Activated B cell treated with CpG ODN at 0.5 μM for 24 hours (primary cell): Measurements from ENCODE around the gene EP400. TPM values are rescaled to one million over a fixed set of nuclear protein-coding genes. Genes with fewer than 3 reads are reported as not detected.

Source experiments
- ATAC-seq: fragments of 200-7000 bp; cut with Tn5 transposase; one replicate; pipeline ENCODE4 v1.10.0; 2021; ENCODE audit warnings: low read depth, mild to moderate bottlenecking, moderate library complexity
- CTCF ChIA-PET: fragments of 350-600 bp; sonication (Branson Sonifier 250); formaldehyde crosslinking; loops from one replicate; lab custom pipeline; 2021; ENCODE audit warnings: antibody characterized with exemption; lab: Charles Lee
- POLR2A ChIA-PET: fragments of 350-600 bp; sonication (Branson Sonifier 250); formaldehyde crosslinking; loops from one replicate; lab custom pipeline; 2021; ENCODE audit warnings: antibody characterized with exemption; lab: Charles Lee
- DNase-seq: peaks from one replicate; pipeline ENCODE4 v3.0.0; 2022
- H3K27ac Mint-ChIP-seq: one replicate; pipeline ENCODE4 v1.8.0; 2020; ENCODE audit warnings: mixed read lengths
- H3K27me3 Mint-ChIP-seq: one replicate; pipeline ENCODE4 v1.8.0; 2021; ENCODE audit warnings: mixed read lengths
- H3K36me3 Mint-ChIP-seq: one replicate; pipeline ENCODE4 v1.8.0; 2021; ENCODE audit warnings: low read depth, mixed read lengths
- H3K4me1 Mint-ChIP-seq: one replicate; pipeline ENCODE4 v1.8.0; 2021; ENCODE audit warnings: mixed read lengths
- H3K4me3 Mint-ChIP-seq: one replicate; pipeline ENCODE4 v1.8.0; 2020; ENCODE audit warnings: mild to moderate bottlenecking, mixed read lengths
- H3K9me3 Mint-ChIP-seq: one replicate; pipeline ENCODE4 v1.8.0; 2020; ENCODE audit warnings: mixed read lengths
- CTCF ChIP-seq: fragments of 200-600 bp; IDR thresholded peaks from one replicate; pipeline ENCODE4 v1.8.0; 2022; ENCODE audit warnings: antibody characterized with exemption, mild to moderate bottlenecking
- intact Hi-C: fragments of 100-400 bp; cut with micrococcal nuclease; formaldehyde crosslinking; loops from one replicate; pipeline ENCODE4 v1.15.1; 2024
- total RNA-seq: library from RNA; stranded (reverse); gene quantifications from 2 replicates; pipeline ENCODE4 v1.2.3, GENCODE V29; 2022

EP400 gene
- total RNA-seq, 1 donor from 2014 or later, result 65.6 TPM

- intact Hi-C loops, result no loop called here
- POLR2A ChIA-PET, result no interaction called here
- H3K4me3 Mint-ChIP-seq, result no peak overlapping the region
- no peak for DNase-seq
- no peak overlapping the region for H3K27ac Mint-ChIP-seq
- peaks cover 52% of the 10 kb centered on the region for H3K4me1 Mint-ChIP-seq
- no peak for ATAC-seq
- CTCF ChIA-PET, result no interaction called here
- H3K36me3 Mint-ChIP-seq, result peaks cover 50% of the 10 kb centered on the region
- no peaks in the 10 kb centered on the region for H3K27me3 Mint-ChIP-seq
- H3K9me3 Mint-ChIP-seq, result no peaks in the 10 kb centered on the region
- no peak for TF ChIP-seq CTCF
These were observed 13.6 kb downstream of the EP400 start for GRCh38 chr12:131963381-131963780.

GRCh38 chr12:131965073-131965472 is 15.3 kb downstream of the EP400 start:
- H3K4me1 Mint-ChIP-seq, result peaks cover 53% of the 10 kb centered on the region
- ChIA-PET POLR2A (no interaction called here), CTCF (no interaction called here)
- H3K36me3 Mint-ChIP-seq, result peaks cover 54% of the 10 kb centered on the region
- DNase-seq (no peak), ATAC-seq (no peak)
- intact Hi-C loops, result no loop called here
- H3K27ac Mint-ChIP-seq, result no peak overlapping the region
- no peak overlapping the region for H3K4me3 Mint-ChIP-seq
- TF ChIP-seq CTCF, result no peak
- no peaks in the 10 kb centered on the region for H3K9me3 Mint-ChIP-seq
- H3K27me3 Mint-ChIP-seq, result no peaks in the 10 kb centered on the region

GRCh38 chr12:131971226-131971625 is 21.5 kb downstream of the EP400 start:
- TF ChIP-seq CTCF, result no peak
- no peak overlapping the region for H3K27ac Mint-ChIP-seq
- H3K9me3 Mint-ChIP-seq, result no peaks in the 10 kb centered on the region
- H3K27me3 Mint-ChIP-seq, result no peaks in the 10 kb centered on the region
- CTCF ChIA-PET, result no interaction called here
- H3K4me3 Mint-ChIP-seq, result no peak overlapping the region
- ATAC-seq, result no peak
- DNase-seq, result no peak
- intact Hi-C loops, result no loop called here
- peaks cover 29% of the 10 kb centered on the region for H3K36me3 Mint-ChIP-seq
- POLR2A ChIA-PET, result no interaction called here
- peaks cover 24% of the 10 kb centered on the region for H3K4me1 Mint-ChIP-seq

- Mint-ChIP-seq H3K4me1 (peaks cover 5% of the 10 kb centered on the region), H3K27me3 (no peaks in the 10 kb centered on the region), H3K27ac (no peak overlapping the region), H3K9me3 (no peaks in the 10 kb centered on the region), H3K4me3 (no peak overlapping the region), H3K36me3 (peaks cover 38% of the 10 kb centered on the region)
- no peak for TF ChIP-seq CTCF
- CTCF ChIA-PET, result no interaction called here
- POLR2A ChIA-PET, result no interaction called here
- no peak for DNase-seq
- intact Hi-C loops, result no loop called here
- no peak for ATAC-seq
These were observed 25.5 kb downstream of the EP400 start for GRCh38 chr12:131975228-131975627.

- DNase-seq (no peak), ATAC-seq (no peak)
- Mint-ChIP-seq H3K27me3 (no peaks in the 10 kb centered on the region), H3K4me1 (no peaks in the 10 kb centered on the region), H3K36me3 (peaks cover 62% of the 10 kb centered on the region), H3K27ac (no peak overlapping the region), H3K9me3 (no peaks in the 10 kb centered on the region), H3K4me3 (no peak overlapping the region)
- POLR2A ChIA-PET, result interaction anchor here (0.6 kb wide), 1 partner anchor 56 kb away, joined by 4 read pairs; no protein-coding TSS in a partner anchor
- TF ChIP-seq CTCF, result no peak
- intact Hi-C loops, result no loop called here
- CTCF ChIA-PET, result no interaction called here
These were observed 29.9 kb downstream of the EP400 start for GRCh38 chr12:131979606-131980005.
